HG03432 (cell line): ENCODE measurements around the gene PSMD11.
A peak's percentile ranks its signal among the peaks of the same experiment; 100 is the strongest.
"Not testable (repeated sequence)": the region's sequence is repeated elsewhere in the genome, so short reads cannot be mapped to it uniquely, and the experiment has no call there.

ENCODE experiments used
- ATAC-seq: cut with Tn5 transposase; IDR thresholded peaks from one replicate; pipeline ENCODE4 v1.9.1; 2021; ENCODE audit warnings: mild to moderate bottlenecking, moderate library complexity; ENCODE audit not compliant: unreplicated experiment

Gene PSMD11

DNA sequence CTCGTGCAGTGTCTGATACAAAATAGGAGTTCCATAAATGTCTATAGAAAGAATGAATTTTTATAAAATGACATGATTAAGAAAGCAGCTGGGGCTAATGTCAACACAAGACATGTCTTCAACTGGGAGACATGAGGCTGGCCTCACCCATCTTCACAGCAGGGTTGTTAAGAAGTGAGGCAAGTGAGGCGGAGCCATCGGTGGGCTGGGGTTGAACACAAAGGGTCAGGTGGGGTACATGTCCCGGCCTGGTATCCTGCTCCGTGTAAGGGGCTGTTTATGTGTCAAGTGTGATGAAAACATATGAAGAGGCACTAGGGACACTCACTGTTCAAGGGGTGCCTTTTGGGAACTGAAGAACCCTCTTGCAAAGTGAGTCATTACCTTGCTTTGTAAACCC lies 64.6 kb downstream of the PSMD11 start:
- no peak for ATAC-seq

- ATAC-seq = no peak
These were observed 66.2 kb downstream of the PSMD11 start for GRCh38 chr17:32510466-32510865.

DNA sequence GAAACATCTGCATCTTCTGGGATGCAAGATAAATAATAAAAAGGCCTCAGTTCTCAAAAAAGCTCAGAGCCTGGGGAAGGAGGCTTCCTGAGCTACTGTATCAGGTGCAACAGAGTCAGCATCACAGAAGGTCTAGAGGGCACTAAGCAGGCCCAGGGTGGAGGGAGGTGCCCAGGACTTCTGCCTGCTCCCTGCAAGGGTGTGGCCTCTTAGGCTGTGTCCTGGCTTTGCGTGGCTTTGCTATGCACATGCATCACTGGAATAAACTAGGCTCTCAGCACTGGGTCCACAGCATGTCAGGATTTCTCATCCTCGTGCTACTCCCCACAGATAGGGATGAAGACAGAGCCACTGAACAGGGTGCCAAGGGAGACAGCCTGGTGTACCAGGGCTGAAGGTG lies 68.0 kb downstream of the PSMD11 start:
- no peak for ATAC-seq

GRCh38 chr17:32513579-32513978 lies 69.3 kb downstream of the PSMD11 start:
- ATAC-seq = no peak

DNA sequence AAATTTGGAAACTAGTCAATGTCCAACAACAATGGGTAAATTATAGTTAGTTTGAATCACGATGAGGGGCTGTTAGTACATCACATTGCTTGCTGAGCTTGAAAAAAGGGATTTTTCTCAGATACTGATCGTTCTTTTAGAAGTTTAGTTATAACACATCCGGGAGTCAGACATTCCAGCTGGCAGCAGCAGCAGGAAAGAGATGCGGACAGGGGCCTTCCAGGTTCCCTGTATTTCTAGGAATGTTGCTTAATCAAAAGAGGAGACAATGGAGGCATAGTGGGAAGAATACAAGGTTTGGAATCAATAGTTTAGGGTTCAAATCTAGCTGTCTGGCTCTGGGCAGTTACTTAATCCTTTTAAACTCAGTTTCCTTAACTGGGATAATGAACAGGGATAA lies 70.3 kb downstream of the PSMD11 start:
- ATAC-seq = no peak

DNA sequence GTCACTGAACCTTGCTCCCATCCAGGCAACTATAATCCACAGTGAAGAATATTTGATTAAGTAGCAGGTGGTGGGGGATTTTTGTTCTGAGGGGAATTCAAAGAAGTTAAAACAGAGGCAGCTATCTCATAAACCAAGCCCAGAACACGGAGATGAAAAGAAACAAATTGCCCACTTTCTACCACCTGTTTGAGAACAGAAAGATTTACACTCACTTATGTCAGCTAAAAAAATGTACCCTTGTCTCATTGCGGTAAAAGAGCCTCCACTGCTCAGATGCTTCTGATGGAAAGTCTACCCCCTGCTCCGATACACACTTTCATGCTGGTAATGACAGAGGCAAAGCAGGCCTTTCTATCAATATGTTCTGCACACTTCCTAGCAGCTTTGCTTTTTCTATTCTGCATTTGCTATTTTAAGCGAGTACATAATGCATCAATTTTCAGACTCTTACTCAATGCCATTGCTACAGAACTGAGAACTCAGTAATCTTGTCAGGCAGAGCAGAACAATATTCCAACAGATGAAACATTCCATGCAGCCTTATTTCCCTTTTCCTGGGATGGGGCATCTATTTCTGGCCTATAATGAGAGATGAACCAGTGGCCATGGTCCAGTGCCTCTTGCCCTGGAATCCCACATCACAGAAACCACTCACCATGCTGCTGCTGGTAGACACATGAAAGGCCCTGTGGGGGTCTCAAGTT lies 71.5 kb downstream of the PSMD11 start:
- ATAC-seq = peak; percentile 37

DNA sequence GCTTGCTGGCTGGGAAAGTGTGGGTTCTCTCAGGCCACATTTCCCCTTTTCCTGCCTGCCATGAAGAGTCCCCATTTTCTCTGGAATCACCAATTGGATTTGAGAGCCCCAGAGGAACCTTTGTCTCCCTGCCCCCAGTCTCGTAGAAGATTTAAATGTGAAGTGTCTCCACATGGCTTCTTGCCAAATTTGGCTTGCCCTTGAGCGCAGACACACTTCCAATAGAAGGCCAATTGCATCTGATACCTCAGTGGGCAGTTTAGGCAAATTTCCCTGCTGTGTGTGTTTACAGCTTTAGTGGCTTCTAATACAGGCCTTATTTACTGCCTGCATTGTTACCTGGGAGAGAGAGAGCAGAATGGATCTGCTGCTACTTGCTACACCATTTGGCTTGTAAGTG lies 72.1 kb downstream of the PSMD11 start:
- ATAC-seq = no peak

DNA sequence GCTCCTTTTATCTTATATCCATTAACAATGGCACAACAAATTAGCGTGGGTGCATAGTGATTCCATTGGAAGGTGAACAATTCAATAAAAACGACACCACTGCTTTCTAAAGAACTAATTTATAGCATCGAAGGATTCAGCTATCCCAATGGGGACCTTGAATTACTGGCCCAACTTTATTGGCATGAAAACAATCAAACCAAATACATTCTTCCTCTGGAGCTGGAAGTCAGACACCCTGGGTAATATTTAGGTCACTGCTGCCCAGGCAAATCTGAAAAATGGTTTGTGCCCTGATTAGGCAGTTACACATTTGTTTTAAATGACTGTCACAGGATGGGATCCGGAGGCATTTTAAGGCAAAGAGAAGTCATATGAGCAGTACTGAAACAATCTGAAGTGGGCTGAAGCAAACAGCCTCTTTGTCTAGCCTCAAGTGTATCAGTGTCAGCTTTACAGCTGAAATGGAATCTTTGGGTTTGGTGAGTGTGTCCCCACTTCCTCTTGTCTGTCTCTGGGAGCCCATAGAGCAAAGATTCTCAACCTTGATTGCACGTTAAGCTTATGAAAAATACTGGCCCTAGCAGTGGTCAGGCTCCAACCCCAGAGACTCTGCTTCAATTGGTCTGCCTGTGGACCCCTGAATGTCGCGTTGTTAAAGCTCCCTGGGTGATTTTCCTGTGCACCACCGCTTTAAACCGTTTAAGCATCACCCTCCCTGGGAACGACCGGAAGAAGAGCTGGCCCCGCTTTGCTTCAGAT lies 72.8 kb downstream of the PSMD11 start:
- no peak for ATAC-seq

DNA sequence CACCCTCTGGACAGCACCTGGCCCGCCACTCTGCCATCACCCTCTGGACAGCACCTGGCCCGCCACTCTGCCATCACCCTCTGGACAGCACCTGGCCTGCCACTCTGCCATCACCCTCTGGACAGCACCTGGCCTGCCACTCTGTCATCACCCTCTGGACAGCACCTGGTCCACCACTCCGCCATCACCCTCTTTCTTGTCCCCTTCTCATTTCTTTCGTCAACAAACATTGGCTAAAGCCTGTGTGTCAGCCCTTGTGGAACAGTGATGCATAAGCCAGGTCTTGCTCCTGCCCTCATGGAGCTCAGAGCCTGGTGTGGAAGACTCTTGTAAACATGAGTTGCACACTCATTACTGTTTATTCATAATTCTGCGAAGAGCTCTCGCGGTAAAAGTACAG lies 73.7 kb downstream of the PSMD11 start:
- no peak for ATAC-seq

DNA sequence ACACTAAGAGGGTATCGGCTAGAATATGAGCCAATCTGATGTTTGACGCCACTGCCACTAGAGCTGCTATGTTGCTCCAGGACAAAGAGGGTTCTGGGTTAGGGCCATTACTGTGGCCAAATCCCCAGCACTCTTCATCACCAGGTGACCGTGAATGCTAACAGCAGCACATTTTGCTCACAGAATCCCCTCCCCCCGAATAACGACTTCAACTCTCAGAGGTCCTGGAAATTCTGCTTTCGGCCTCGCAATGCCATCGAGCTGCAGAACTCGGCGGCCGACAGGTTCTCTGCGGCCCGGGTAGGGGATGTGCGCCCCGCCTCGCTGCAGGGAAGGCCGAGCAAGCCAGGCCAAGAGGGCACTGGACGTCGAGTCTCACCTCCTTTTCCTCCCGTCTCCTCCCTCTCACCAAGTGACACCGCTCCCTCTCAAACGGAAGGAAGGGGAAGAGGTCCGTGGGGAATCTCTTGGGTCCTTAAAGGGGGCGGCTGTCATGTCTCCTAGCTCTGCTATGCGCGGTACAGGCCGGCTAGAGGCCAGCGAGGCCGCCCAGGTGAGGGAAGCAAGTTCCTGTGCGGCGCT lies 74.4 kb downstream of the PSMD11 start:
- no peak for ATAC-seq

DNA sequence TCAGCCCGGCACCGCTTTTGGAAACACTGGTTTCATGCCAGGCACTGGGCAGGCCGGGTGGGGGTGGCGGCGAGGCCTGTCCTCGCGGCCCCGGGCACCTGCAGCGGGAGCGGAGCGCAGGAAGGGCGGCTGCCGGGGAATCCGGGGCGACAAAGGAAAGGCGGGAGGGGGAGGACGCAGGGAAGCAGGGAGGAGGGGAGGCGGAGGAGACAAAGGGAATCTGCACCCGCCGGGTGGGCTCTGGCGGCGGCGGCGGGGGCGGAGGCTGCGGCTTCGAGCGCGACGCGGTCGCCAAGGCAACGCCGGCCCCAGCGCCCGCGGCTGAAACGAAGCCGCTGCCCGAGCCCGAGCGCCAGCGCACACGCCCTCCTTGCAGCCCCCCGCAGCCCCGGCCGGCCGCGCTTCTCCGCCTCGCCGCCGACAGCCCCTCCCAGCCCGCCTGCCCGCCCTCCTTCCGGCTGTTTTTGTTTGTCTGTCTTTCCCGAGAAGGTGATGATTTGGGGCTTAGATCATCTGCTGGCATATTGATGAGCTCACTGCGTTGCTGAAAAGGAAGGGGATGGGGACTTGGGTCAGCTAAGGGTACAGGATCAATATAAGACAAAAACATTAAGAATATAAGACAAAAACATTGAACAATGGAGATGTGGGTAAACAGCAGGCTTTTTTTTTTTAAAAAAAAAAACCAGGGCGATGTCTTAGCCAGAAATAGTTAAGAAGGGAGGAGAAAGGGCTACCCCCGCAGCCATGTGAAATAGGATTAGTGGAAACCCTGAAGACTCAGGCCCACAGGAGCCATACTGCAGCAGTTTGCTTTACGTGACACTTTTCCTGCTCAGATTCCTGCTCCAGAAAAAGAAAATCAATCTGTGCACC lies 75.2 kb downstream of the PSMD11 start:
- ATAC-seq = no peak

- no peak for ATAC-seq
These were observed 75.9 kb downstream of the PSMD11 start for GRCh38 chr17:32520104-32520701.

DNA sequence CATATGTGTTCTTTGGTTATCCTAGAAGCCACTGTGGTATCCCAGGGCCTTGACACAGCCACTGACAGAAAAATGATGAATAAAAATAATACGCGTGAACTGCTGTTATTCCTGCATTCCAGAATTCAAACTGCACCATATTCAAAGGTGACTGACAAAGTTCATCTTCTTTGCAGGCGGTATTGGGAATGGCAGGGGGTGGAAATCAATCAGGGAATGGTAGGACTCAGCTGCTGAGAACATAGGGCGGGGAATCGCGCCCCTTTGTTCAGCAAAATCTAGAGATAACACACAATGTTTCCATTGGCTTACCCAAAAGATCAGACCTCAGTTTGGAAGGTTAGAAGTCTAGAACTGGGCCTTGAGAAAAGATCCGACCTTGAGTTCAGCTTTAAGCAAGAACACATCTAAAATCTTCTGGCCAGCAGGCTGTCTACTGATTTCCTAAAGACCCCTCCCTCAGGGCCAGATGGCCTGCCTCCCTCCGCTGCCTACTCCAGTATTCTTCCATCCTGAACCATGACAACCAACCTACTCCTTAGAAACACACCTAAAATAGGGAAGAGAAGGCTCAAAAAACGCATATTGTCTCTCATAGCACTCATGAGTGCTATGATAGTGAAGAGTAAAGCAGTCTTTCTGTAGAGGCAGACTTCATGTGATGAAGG lies 76.6 kb downstream of the PSMD11 start:
- ATAC-seq = no peak

DNA sequence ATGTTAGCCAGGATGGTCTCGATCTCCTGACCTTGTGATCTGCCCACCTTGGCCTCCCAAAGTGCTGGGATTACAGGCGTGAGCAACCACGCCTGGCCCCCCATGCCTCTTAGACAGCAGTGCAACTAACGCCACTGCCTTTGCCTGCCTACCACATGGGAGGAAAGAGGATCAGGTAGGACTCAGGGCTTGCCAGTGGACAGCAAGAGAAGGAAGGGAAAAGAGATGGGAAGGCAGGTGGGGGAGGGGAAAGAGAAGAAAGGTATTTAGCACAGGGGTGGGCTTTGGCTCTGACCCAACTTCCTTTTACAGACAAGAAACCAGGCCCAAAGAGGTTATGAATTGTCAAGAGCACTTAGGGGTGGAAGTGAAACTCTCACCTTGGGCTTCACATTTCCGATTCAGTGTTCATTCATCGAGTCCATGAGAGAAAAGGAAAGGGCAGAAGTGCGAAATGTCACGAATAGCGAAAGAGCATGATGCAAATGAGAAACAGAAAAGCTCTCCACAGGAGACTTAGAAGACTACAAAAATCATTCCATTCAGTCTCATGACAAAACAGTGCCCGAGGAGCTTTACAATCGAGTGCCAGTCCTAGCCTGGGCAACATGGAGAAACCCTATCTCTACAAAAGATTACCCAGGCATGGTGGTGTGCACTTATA lies 78.8 kb downstream of the PSMD11 start:
- ATAC-seq = peak; percentile 61

DNA sequence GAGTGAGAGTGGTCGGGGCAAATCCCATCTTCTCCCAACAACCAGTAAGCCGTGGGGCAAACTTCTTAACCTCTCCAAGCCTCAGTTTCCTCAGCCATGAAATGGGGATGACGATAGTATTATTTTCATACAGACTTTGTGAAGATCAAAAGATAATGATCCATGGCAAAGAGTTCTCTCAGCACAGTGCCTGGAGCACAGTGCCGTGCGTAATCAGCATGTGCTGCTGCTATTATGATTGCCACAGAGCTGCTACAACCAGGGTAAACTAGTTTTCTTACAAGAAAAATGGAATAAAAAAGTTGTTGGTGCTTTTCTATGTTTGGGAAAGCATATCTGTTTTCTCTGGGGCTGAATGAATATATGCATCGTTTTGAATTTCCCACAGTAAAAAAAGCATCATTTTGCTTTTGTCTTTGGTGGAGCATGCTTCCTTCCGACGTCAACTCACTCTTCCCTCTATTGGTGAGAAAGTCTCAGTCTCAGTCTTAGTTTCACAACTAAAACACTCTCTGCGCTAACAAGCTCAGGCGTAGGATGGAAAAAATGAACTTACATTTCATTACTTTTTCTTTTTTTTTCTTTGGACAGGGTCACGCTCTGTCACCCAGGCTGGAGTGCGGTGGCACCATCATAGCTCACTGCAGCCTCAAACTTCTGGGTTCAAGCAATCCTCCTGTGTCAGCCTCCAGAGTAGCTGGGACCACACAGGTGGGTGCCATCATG lies 79.7 kb downstream of the PSMD11 start:
- peak; percentile 52 for ATAC-seq

DNA sequence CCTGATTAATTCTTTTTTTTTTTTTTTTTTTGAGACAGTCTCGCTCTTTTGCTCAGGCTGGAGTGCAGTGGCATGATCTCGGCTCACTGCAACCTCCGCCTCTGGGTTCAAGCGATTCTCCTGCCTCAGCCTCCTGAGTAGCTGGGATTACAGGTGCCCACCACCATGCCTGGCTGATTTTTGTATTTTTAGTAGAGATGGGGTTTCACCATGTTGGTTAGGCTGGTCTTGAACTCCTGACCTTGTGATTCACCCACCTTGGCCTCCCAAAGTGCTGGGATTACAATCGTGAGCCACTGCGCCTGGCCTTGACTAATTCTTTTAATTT lies 80.2 kb downstream of the PSMD11 start:
- not testable (repeated sequence) for ATAC-seq

DNA sequence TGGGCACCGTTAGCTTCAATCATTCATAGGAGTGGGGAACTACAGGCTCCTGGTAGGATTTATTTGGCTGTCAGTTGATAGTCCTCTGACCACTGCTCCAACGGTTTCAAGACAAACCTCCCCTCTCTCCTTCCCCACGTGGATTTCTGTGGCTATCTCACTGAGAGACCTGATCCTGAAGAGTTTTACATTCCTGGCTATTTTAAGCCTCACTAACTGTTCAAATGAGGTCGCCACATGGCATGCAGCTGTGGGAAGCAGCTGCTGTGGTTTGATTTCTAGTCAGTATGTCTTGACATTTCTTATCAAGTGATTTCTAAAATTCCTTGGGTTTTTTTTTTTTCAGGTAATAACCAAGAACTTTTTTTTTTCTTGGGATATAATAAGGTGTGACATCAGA lies 80.8 kb downstream of the PSMD11 start:
- no peak for ATAC-seq

DNA sequence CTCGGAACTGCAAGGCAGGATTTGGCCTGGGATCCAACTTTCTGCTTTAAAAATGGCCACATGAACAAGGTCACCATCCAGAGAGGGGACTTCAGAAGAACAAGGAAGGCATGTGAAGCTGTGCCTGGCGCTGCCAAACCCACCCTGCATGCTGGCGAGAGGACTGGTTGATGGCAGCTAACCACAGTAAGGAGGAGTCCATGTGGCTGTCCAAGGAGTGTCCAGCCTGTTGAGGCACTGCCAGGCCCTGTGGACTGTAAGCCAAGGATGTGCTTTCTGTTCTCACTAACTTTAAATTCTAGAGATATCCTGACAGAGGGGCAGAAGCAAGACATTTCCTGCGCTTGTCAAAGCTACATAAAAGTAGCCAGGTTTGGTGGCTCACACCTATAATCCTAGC lies 82.8 kb downstream of the PSMD11 start:
- ATAC-seq = no peak

DNA sequence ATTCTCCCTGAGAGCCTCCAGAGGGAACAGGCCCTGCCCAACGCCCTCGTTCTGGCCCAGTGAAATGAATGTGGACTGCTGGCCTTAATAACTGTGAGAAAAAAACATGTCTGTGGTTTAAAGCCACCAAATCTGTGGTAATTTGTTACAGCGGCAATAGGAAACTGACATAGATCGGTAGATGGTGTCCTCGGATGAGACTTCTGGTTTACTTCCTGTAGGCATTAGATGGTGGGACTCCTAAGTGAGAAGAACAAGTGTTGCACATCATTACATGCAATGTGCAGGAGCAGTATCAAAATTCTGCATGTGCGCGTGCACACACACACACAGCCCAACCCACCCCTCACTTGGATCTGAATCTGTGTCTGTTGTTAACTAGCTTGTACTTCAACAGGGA lies 84.5 kb downstream of the PSMD11 start:
- no peak for ATAC-seq
